Measurements from ENCODE around the gene KRT13. TPM values are rescaled to one million over a fixed set of nuclear protein-coding genes. Genes with fewer than 3 reads are reported as not detected.

The KRT13 gene
- total and polyA plus RNA-seq, 4 donors: 0.13 to 3.7 (median 2.8) TPM; not detected in 1

GRCh38 chr17:41492771-41493170, 12.6 kb downstream of the KRT13 start:
- Histone ChIP-seq H3K4me1 (ENCODE audit: control insufficient read depth in 4 of 4, insufficient read depth in 4 of 4, low read length in 3 of 4) (peaks cover 0 to 2% (median 1%) of the 10 kb centered on the region in 4 donors), H3K9me3 (ENCODE audit: control insufficient read depth in 4 of 4, low read length in 3 of 4) (no peaks in the 10 kb centered on the region), H3K36me3 (ENCODE audit: control insufficient read depth in 4 of 4, insufficient read depth in 3 of 4, low read depth in 1 of 4, low read length in 3 of 4) (no peaks in the 10 kb centered on the region), H3K27me3 (ENCODE audit: control insufficient read depth in 4 of 4, insufficient read depth in 4 of 4, low read length in 3 of 4) (no peaks in the 10 kb centered on the region), H3K4me3 (ENCODE audit: low read depth in 1 of 3, low read length in 3 of 3) (no peak overlapping the region), H3K9ac (ENCODE audit: low read depth in 1 of 2, low read length in 2 of 2) (no peak overlapping the region), H3K27ac (ENCODE audit: low read depth in 1 of 2, low read length in 2 of 2) (peak overlapping the region; percentile 6 to 33)
- peak; percentile 51 for DNase-seq (ENCODE audit: low spot score)
- TF ChIP-seq ZBTB33 (IDR thresholded peaks at IDR 0.05): no peak
- TF ChIP-seq FOXA2 (IDR thresholded peaks at IDR 0.05): no peak
- TF ChIP-seq NR2F2 (IDR thresholded peaks at IDR 0.05): peak; percentile 31
- 43% methylated on average over 4 of the region's 4 CpGs for WGBS

DNA sequence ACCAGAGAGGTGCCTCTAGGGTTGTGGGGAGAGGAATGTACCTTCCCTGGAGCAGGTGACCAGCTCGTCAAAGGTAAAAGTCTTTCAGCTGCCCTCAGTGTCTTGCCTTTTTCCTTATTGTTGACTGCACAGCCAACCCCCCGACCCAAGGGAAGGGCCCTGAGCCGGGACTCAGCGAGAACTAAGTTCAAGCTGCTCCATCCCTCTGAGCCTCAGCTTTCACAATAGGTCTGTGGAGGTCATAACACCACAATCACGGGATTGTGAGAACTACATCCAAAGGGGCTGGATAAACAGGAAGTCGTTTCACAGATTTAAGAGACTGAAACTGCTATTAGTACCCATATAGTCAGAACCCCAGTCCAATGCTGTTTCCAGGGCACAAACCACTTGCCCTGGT, 13.1 kb downstream of the KRT13 start:
- H3K4me1 ChIP-seq (ENCODE audit: control insufficient read depth in 4 of 4, insufficient read depth in 4 of 4, low read length in 3 of 4): peaks cover 0 to 2% (median 1%) of the 10 kb centered on the region in 4 donors
- no peaks in the 10 kb centered on the region for H3K36me3 ChIP-seq (ENCODE audit: control insufficient read depth in 4 of 4, insufficient read depth in 3 of 4, low read depth in 1 of 4, low read length in 3 of 4)
- no peak for DNase-seq (ENCODE audit: low spot score)
- H3K4me3 ChIP-seq (ENCODE audit: low read depth in 1 of 3, low read length in 3 of 3): no peak overlapping the region
- 44% methylated on average over 6 of the region's 6 CpGs for WGBS
- peak overlapping the region in 1 of 2 donors; percentile 6 for H3K27ac ChIP-seq (ENCODE audit: low read depth in 1 of 2, low read length in 2 of 2)
- H3K9ac ChIP-seq (ENCODE audit: low read depth in 1 of 2, low read length in 2 of 2): no peak overlapping the region
- no peaks in the 10 kb centered on the region for H3K27me3 ChIP-seq (ENCODE audit: control insufficient read depth in 4 of 4, insufficient read depth in 4 of 4, low read length in 3 of 4)
- TF ChIP-seq, protein P1, sequence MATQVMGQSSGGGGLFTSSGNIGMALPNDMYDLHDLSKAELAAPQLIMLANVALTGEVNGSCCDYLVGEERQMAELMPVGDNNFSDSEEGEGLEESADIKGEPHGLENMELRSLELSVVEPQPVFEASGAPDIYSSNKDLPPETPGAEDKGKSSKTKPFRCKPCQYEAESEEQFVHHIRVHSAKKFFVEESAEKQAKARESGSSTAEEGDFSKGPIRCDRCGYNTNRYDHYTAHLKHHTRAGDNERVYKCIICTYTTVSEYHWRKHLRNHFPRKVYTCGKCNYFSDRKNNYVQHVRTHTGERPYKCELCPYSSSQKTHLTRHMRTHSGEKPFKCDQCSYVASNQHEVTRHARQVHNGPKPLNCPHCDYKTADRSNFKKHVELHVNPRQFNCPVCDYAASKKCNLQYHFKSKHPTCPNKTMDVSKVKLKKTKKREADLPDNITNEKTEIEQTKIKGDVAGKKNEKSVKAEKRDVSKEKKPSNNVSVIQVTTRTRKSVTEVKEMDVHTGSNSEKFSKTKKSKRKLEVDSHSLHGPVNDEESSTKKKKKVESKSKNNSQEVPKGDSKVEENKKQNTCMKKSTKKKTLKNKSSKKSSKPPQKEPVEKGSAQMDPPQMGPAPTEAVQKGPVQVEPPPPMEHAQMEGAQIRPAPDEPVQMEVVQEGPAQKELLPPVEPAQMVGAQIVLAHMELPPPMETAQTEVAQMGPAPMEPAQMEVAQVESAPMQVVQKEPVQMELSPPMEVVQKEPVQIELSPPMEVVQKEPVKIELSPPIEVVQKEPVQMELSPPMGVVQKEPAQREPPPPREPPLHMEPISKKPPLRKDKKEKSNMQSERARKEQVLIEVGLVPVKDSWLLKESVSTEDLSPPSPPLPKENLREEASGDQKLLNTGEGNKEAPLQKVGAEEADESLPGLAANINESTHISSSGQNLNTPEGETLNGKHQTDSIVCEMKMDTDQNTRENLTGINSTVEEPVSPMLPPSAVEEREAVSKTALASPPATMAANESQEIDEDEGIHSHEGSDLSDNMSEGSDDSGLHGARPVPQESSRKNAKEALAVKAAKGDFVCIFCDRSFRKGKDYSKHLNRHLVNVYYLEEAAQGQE (IDR thresholded peaks at IDR 0.05): no peak
- no peak for TF ChIP-seq SP1 (IDR thresholded peaks at IDR 0.05)
- no peak for TF ChIP-seq EGR1 (IDR thresholded peaks at IDR 0.05; ENCODE audit: low read depth in 2 of 2)
- H3K9me3 ChIP-seq (ENCODE audit: control insufficient read depth in 4 of 4, low read length in 3 of 4): no peaks in the 10 kb centered on the region

- 78% methylated on average over 2 of the region's 2 CpGs for WGBS
- Histone ChIP-seq H3K4me1 (ENCODE audit: control insufficient read depth in 4 of 4, insufficient read depth in 4 of 4, low read length in 3 of 4) (peaks cover 0 to 2% (median 1%) of the 10 kb centered on the region in 4 donors), H3K4me3 (ENCODE audit: low read depth in 1 of 3, low read length in 3 of 3) (no peak overlapping the region), H3K9ac (ENCODE audit: low read depth in 1 of 2, low read length in 2 of 2) (no peak overlapping the region), H3K27me3 (ENCODE audit: control insufficient read depth in 4 of 4, insufficient read depth in 4 of 4, low read length in 3 of 4) (no peaks in the 10 kb centered on the region), H3K27ac (ENCODE audit: low read depth in 1 of 2, low read length in 2 of 2) (no peak overlapping the region), H3K9me3 (ENCODE audit: control insufficient read depth in 4 of 4, low read length in 3 of 4) (no peaks in the 10 kb centered on the region), H3K36me3 (ENCODE audit: control insufficient read depth in 4 of 4, insufficient read depth in 3 of 4, low read depth in 1 of 4, low read length in 3 of 4) (no peaks in the 10 kb centered on the region)
- TF ChIP-seq SP1 (IDR thresholded peaks at IDR 0.05): no peak
- no peak for DNase-seq (ENCODE audit: low spot score)
Measured at GRCh38 chr17:41491476-41491875, 13.9 kb downstream of the KRT13 start.
